ENCODE results near the gene ZBTB7C.

GRCh38 chr18:48306838-48307237 is 102.3 kb downstream of the ZBTB7C start:
- TF ChIP-seq CTCF (IDR thresholded peaks at IDR 0.05; ENCODE audit: insufficient read depth, low read length, poor library complexity, severe bottlenecking) (no peak), EZH2phosphoT487 (conservative IDR thresholded peaks at IDR 0.05; ENCODE audit: low read length) (no peak)

Measured in SU-DHL-6 (cell line).